Measurements from ENCODE around the gene ZMYND10. TPM values are rescaled to one million over a fixed set of nuclear protein-coding genes. Genes with fewer than 3 reads are reported as not detected.

ZMYND10 gene
- polyA plus RNA-seq, 1 donor (not counting 4 experiments of a cell fraction or from before 2014, with no cell fraction given): 0.21 TPM

DNA sequence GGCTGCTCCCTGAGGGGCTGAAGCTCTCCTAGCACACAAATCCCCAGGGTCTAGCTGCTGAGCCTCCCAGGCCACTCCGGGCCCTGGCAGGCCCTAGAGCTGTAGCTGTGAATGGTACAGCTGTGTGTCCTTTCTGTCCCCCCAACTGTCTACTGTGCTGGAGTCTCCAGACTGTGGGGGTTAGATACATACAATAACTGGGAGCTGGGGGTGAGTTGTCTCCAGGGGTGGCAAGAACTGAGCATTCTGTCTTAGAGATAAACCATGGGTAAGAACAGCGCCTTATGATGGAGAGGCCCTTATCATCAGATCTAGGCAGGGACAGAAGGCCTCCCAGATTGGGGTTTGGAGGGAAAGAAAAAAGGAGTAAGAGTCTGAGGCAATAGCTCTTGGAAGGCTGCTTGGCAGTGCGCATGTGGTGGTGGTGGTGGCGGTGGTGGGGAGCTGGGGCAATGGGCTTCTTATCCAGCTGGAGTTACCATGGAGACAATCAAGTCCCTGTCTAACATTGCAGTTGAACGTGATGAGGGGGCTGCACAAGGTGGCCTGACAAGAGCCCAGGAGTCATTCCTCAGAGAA, 8.7 kb upstream of the ZMYND10 start:
- dilution Hi-C loops (cut with MboI; ENCODE audit: extremely low pct_ligation_motif_present, low sequenced_read_pairs): no loop called here
- Histone ChIP-seq H3K9me1 (ENCODE audit: control insufficient read depth, extremely low read depth, insufficient read depth, low read length) (peaks cover 2% of the 10 kb centered on the region), H3K4me1 (ENCODE audit: control insufficient read depth, extremely low read depth, insufficient read depth, low read length) (peaks cover 45% of the 10 kb centered on the region), H4K20me1 (ENCODE audit: control insufficient read depth, extremely low read depth, insufficient read depth, low read length) (peaks cover 6% of the 10 kb centered on the region), H3K4me3 (ENCODE audit: control insufficient read depth in 2 of 3, extremely low read depth in 1 of 3, insufficient read depth in 2 of 3, low read depth in 1 of 3, low read length in 3 of 3) (no peak overlapping the region), H3K4me2 (ENCODE audit: control insufficient read depth, extremely low read depth, insufficient read depth, low read depth, low read length) (no peak overlapping the region), H3K27me3 (ENCODE audit: control insufficient read depth, extremely low read depth, insufficient read depth, low read length) (no peaks in the 10 kb centered on the region), H3K9me3 (ENCODE audit: control insufficient read depth, low read depth, low read length) (no peaks in the 10 kb centered on the region), H3K79me2 (ENCODE audit: control insufficient read depth, insufficient read depth, low read length) (peaks cover 59% of the 10 kb centered on the region), H3K36me3 (ENCODE audit: control insufficient read depth in 2 of 2, extremely low read depth in 1 of 2, insufficient read depth in 2 of 2, low read length in 2 of 2) (peaks cover 26 to 30% of the 10 kb centered on the region in 2 experiments), H2AFZ (ENCODE audit: control insufficient read depth, low read length) (no peak overlapping the region), H3K27ac (ENCODE audit: control insufficient read depth, insufficient read depth, low read length) (no peak overlapping the region), H3K9ac (ENCODE audit: control insufficient read depth, extremely low read depth, insufficient read depth, low read length) (no peak overlapping the region)
- TF ChIP-seq, protein P1, sequence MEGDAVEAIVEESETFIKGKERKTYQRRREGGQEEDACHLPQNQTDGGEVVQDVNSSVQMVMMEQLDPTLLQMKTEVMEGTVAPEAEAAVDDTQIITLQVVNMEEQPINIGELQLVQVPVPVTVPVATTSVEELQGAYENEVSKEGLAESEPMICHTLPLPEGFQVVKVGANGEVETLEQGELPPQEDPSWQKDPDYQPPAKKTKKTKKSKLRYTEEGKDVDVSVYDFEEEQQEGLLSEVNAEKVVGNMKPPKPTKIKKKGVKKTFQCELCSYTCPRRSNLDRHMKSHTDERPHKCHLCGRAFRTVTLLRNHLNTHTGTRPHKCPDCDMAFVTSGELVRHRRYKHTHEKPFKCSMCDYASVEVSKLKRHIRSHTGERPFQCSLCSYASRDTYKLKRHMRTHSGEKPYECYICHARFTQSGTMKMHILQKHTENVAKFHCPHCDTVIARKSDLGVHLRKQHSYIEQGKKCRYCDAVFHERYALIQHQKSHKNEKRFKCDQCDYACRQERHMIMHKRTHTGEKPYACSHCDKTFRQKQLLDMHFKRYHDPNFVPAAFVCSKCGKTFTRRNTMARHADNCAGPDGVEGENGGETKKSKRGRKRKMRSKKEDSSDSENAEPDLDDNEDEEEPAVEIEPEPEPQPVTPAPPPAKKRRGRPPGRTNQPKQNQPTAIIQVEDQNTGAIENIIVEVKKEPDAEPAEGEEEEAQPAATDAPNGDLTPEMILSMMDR (optimal IDR thresholded peaks at IDR 0.05 in 1 of 3, IDR thresholded peaks at IDR 0.05 in 1 of 3, conservative IDR thresholded peaks at IDR 0.05 in 1 of 3; ENCODE audit: extremely low read depth in 1 of 3, insufficient read depth in 2 of 3, low read length in 3 of 3): no peak
- no peak for TF ChIP-seq EZH2 (IDR thresholded peaks at IDR 0.05; ENCODE audit: low read length)
- DNase-seq (ENCODE audit: low read depth, low spot score) (no peak), FAIRE-seq (no peak)

DNA sequence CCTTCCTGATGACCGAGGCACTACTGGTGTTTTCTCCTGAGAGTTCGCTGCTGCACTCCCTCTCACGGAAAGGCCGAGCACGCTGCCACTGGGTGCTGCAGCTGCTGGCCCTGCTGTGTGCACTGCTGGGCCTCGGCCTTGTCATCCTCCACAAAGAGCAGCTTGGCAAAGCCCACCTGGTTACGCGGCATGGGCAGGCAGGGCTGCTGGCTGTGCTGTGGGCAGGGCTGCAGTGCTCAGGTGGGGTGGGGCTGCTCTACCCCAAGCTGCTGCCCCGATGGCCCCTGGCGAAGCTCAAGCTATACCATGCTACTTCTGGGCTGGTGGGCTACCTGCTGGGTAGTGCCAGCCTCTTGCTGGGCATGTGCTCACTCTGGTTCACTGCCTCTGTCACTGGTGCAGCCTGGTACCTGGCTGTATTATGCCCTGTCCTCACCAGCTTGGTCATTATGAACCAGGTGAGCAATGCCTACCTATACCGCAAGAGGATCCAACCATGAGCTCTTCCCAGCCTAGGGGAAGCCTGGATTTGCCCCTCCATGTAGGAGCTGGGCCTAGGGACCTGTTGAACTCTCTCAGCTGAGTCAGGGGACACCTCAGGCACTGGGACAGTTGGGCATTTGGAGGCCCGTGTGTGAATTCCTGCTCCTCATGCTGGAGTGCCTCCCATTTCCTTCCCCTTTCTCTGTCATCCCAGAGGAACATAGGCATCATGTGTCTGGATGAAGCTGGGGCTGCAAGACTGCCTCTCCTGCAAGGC, 7.9 kb upstream of the ZMYND10 start:
- no peak for FAIRE-seq
- dilution Hi-C loops (cut with MboI; ENCODE audit: extremely low pct_ligation_motif_present, low sequenced_read_pairs): no loop called here
- Histone ChIP-seq H3K27me3 (ENCODE audit: control insufficient read depth, extremely low read depth, insufficient read depth, low read length) (no peaks in the 10 kb centered on the region), H2AFZ (ENCODE audit: control insufficient read depth, low read length) (no peak overlapping the region), H3K9ac (ENCODE audit: control insufficient read depth, extremely low read depth, insufficient read depth, low read length) (no peak overlapping the region), H3K9me3 (ENCODE audit: control insufficient read depth, low read depth, low read length) (no peaks in the 10 kb centered on the region), H3K27ac (ENCODE audit: control insufficient read depth, insufficient read depth, low read length) (no peak overlapping the region), H3K9me1 (ENCODE audit: control insufficient read depth, extremely low read depth, insufficient read depth, low read length) (peaks cover 2% of the 10 kb centered on the region), H3K4me1 (ENCODE audit: control insufficient read depth, extremely low read depth, insufficient read depth, low read length) (peaks cover 43% of the 10 kb centered on the region), H3K4me2 (ENCODE audit: control insufficient read depth, extremely low read depth, insufficient read depth, low read depth, low read length) (no peak overlapping the region), H3K36me3 (ENCODE audit: control insufficient read depth in 2 of 2, extremely low read depth in 1 of 2, insufficient read depth in 2 of 2, low read length in 2 of 2) (peaks cover 26 to 30% of the 10 kb centered on the region in 2 experiments), H3K79me2 (ENCODE audit: control insufficient read depth, insufficient read depth, low read length) (peaks cover 51% of the 10 kb centered on the region), H4K20me1 (ENCODE audit: control insufficient read depth, extremely low read depth, insufficient read depth, low read length) (peaks cover 6% of the 10 kb centered on the region), H3K4me3 (ENCODE audit: control insufficient read depth in 2 of 3, extremely low read depth in 1 of 3, insufficient read depth in 2 of 3, low read depth in 1 of 3, low read length in 3 of 3) (no peak overlapping the region)
- TF ChIP-seq EZH2 (IDR thresholded peaks at IDR 0.05; ENCODE audit: low read length): no peak
- TF ChIP-seq, protein P1 (optimal IDR thresholded peaks at IDR 0.05 in 1 of 3, IDR thresholded peaks at IDR 0.05 in 1 of 3, conservative IDR thresholded peaks at IDR 0.05 in 1 of 3; ENCODE audit: extremely low read depth in 1 of 3, insufficient read depth in 2 of 3, low read length in 3 of 3): no peak
- no peak for DNase-seq (ENCODE audit: low read depth, low spot score)
